Progenitor cell of endocrine pancreas (in vitro differentiated cells): ENCODE measurements around the gene OR2H2. TPM values are rescaled to one million over a fixed set of nuclear protein-coding genes. Genes with fewer than 3 reads are reported as not detected.

Experiments used
- DNase-seq: peaks from one replicate; pipeline ENCODE4 v3.0.0; 2021; ENCODE audit warnings: low spot score; ENCODE audit not compliant: unreplicated experiment
- H3K27ac Mint-ChIP-seq: 2 replicates; pipeline ENCODE4 v1.8.0; 2021; ENCODE audit warnings: mild to moderate bottlenecking, moderate library complexity, mixed read lengths
- H3K27me3 Mint-ChIP-seq: 2 replicates; pipeline ENCODE4 v1.8.0; 2021; ENCODE audit warnings: mixed read lengths
- H3K36me3 Mint-ChIP-seq: 2 replicates; pipeline ENCODE4 v1.8.0; 2022; ENCODE audit warnings: mixed read lengths; ENCODE audit not compliant: insufficient read depth
- H3K4me1 Mint-ChIP-seq: 2 replicates; pipeline ENCODE4 v1.8.0; 2021; ENCODE audit warnings: low read depth, mixed read lengths
- H3K4me3 Mint-ChIP-seq: 2 replicates; pipeline ENCODE4 v1.8.0; 2021; ENCODE audit warnings: low read depth, mild to moderate bottlenecking, moderate library complexity, mixed read lengths
- H3K9me3 Mint-ChIP-seq: 2 replicates; pipeline ENCODE4 v1.8.0; 2021; ENCODE audit warnings: low read depth, mixed read lengths
- total RNA-seq: library from RNA; stranded (reverse); gene quantifications from 2 replicates; pipeline ENCODE4 v1.2.1, GENCODE V29; 2021
- TF ChIP-seq, protein P1 (sequence below): fragments of 200-600 bp; sonication (generic); IDR thresholded peaks from one replicate; pipeline ENCODE4 v1.5.0; 2021; ENCODE audit warnings: antibody characterized with exemption, mild to moderate bottlenecking; ENCODE audit not compliant: unreplicated experiment

Gene OR2H2
- total RNA-seq, 1 donor from 2014 or later: not detected

DNA sequence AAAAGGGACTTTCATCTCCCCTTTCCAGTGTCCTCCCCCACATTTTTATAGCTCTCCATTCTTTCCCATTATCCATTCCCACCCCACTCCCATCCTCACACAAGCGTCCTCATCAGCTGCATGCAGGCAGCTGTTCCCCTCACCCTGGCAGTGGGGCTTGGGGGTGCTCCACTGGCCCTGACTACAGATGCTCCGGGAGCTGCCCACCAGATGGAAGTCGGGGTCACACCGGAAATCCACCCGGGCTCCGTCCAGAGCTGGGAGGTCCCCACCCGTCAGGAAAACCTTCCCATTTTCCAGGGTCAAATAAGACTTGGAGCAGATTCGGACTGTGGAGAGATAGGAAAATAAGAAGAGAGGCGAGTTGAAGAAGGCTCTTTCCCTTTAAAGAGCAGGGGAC lies 45.4 kb downstream of the OR2H2 start:
- Mint-ChIP-seq H3K27ac (no peak overlapping the region), H3K4me3 (no peak overlapping the region), H3K36me3 (peaks cover 6% of the 10 kb centered on the region), H3K4me1 (peaks cover 28% of the 10 kb centered on the region), H3K27me3 (peaks cover 49% of the 10 kb centered on the region), H3K9me3 (no peaks in the 10 kb centered on the region)
- no peak for DNase-seq
- TF ChIP-seq, protein P1, sequence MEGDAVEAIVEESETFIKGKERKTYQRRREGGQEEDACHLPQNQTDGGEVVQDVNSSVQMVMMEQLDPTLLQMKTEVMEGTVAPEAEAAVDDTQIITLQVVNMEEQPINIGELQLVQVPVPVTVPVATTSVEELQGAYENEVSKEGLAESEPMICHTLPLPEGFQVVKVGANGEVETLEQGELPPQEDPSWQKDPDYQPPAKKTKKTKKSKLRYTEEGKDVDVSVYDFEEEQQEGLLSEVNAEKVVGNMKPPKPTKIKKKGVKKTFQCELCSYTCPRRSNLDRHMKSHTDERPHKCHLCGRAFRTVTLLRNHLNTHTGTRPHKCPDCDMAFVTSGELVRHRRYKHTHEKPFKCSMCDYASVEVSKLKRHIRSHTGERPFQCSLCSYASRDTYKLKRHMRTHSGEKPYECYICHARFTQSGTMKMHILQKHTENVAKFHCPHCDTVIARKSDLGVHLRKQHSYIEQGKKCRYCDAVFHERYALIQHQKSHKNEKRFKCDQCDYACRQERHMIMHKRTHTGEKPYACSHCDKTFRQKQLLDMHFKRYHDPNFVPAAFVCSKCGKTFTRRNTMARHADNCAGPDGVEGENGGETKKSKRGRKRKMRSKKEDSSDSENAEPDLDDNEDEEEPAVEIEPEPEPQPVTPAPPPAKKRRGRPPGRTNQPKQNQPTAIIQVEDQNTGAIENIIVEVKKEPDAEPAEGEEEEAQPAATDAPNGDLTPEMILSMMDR: no peak

DNA sequence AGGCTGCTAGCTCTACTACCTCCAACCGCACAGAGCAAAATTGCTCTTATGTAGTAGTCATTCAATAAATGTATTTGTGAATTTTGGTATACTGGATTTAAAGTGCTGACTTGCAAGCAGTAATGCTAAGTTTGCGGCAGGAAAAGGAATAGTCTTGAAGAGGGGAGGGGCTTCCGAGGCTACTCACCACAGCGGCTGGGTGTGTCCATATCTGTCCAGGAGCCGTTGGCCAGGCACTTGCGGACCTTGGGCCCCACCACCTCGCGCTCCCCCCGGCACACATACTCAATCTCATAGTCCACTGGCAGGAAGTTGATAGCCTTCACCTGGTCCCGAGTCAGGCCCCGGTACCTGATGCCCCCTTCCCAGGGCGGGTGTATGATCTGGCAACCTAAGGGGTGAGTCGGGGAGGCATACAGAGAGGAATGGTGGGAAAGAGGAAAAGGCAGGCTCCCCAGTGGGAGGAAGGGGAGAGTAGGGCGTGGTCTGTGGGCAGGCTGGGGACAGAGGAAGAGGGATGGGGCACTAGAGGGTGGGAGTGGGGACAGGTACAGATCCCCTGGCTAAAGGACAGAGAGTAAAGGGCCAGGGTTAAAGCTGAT lies 46.4 kb downstream of the OR2H2 start:
- Mint-ChIP-seq H3K27me3 (peaks cover 45% of the 10 kb centered on the region), H3K27ac (no peak overlapping the region), H3K9me3 (no peaks in the 10 kb centered on the region), H3K4me1 (peaks cover 23% of the 10 kb centered on the region), H3K36me3 (peaks cover 3% of the 10 kb centered on the region), H3K4me3 (peak overlapping the region; percentile 83)
- no peak for DNase-seq
- TF ChIP-seq, protein P1: no peak

DNA sequence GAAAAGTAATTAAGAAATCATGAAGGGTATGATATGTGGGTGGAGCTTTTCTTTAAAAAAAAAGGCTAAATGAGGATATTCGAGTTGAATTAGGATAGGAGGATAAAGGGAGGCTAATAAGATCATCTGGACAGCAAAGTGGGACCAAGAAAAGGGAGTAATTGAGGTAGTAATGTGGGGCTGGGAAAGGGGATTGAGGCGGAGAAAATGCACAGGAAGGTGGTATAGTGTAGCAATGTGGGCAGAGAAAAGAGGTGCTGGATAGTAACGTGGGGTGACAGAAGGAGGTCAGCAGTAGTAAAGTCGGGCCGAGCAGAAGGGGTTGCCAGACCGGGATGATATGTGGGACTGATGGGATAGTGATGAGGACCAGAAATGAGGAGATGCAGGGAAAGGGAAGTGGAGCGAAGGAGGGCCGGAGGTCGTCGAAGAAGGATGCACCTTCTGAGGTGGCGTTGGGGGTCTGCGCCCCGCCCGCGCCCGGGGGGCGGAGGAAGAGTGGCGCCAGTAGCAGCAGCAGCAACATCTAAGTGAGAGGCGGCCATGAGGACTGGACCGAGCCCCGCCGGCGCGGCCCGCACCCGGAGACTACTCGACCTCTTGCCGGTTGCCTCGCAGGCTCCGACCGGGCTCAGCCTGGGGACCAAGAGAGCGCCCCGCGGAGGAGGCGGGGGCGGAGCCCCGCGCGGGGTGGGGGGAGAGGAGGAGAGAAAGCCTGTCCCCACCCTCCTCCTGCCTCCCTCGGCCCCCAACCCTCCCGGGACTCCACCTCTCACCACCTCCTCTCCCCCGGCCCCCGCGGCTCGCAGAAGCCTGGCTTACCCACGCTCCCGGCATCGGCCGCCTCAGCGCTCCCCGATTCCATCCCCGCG lies 47.2 kb downstream of the OR2H2 start:
- peak; percentile 47 for DNase-seq
- H3K27me3 Mint-ChIP-seq: peaks cover 40% of the 10 kb centered on the region
- peaks cover 23% of the 10 kb centered on the region for H3K4me1 Mint-ChIP-seq
- no peaks in the 10 kb centered on the region for H3K9me3 Mint-ChIP-seq
- peak overlapping the region; percentile 47 for H3K27ac Mint-ChIP-seq
- TF ChIP-seq, protein P1: no peak
- H3K36me3 Mint-ChIP-seq: peaks cover 3% of the 10 kb centered on the region
- peak overlapping the region; percentile 83 for H3K4me3 Mint-ChIP-seq

DNA sequence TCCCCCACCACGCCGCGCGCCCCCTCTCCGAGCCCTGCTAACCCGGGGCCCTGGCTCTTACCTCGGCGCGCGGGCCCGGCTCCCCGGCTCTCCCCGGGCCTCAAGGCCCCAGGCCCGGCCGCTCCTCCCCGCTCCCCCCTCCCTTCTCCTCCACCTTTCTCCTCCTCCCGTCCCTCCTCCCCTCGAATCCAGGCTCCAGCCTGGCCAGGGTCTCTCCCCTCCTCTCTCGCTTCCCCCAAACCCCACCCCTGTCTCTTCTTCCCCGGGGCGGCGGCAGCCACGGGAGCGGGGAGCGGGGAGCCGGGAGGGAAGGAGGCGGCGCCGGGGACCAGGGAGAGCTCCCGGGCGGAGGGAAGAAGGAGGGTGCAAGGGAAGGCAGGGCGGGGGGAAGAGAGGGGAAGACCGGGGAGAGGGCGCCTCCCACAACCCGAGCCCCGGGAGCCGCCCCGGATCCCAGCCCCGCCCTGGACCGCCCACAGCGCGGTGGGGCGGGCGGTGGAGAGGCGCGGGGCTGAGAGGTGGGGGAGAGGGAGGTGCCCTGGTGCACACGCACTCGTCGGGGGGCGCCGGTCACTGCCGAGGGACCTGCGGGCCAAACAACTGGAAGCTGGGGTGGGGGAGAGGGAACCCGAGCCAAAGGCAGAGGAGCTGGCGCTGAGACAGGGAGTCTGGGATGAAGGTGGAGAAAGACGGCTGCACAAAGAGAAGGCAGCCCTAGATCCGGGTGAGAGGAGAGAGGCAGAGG lies 48.0 kb downstream of the OR2H2 start, which contains the start of gene GABBR1:
TSS of gene GABBR1 (minus strand) at position 395 of the 745 bp plus-strand sequence. CDS start 798 bp downstream, outside the sequence.
- TF ChIP-seq, protein P1: no peak
- Mint-ChIP-seq H3K4me3 (peak within 1 kb of the TSS; percentile 83), H3K9me3 (no peaks in the 10 kb centered on the region), H3K36me3 (peaks cover 3% of the 10 kb centered on the region), H3K4me1 (peaks cover 23% of the 10 kb centered on the region), H3K27ac (peak within 1 kb of the TSS; percentile 86), H3K27me3 (peaks cover 43% of the 10 kb centered on the region)
- peak; percentile 76 for DNase-seq

DNA sequence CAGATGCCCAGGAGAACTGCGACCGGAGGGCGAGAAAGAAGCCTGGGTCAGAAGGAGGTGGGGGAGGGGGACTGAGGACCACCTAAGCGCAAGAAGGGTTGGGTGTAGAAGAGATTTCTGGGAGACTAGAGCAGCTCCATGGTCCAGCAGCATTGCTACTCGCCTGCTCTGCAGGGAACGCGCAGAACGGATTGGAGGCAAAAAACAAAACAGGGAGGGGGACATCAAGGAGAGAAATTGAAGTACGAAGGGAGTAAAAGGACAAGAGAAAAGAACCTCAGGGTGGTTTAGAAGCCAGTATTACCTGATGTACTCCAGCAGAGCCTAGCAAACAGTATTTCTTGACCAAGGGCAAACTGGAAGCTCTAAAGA lies 48.6 kb downstream of the OR2H2 start:
- Mint-ChIP-seq H3K27ac (peak overlapping the region; percentile 86), H3K27me3 (peaks cover 43% of the 10 kb centered on the region), H3K4me3 (peak overlapping the region; percentile 83), H3K9me3 (no peaks in the 10 kb centered on the region), H3K36me3 (peaks cover 3% of the 10 kb centered on the region), H3K4me1 (peaks cover 20% of the 10 kb centered on the region)
- DNase-seq: no peak
- TF ChIP-seq, protein P1: no peak
